ENCODE measurements around the gene TMEM114.

Gene TMEM114

GRCh38 chr16:8589900-8590688 lies at the start of gene TMEM114:
Gene TMEM114, minus strand, starts transcription at chr16:8590511. Its CDS starts 673 bp downstream, at chr16:8589838.
- Mint-ChIP-seq H3K9me3 (no peaks in the 10 kb centered on the region), H3K27ac (no peak within 1 kb of the TSS), H3K4me1 (no peaks in the 10 kb centered on the region), H3K4me3 (no peak within 1 kb of the TSS), H3K36me3 (no peaks in the 10 kb centered on the region)
- DNase-seq (ENCODE audit: low spot score in 2 of 2) (no peak), ATAC-seq (no peak)

DNA sequence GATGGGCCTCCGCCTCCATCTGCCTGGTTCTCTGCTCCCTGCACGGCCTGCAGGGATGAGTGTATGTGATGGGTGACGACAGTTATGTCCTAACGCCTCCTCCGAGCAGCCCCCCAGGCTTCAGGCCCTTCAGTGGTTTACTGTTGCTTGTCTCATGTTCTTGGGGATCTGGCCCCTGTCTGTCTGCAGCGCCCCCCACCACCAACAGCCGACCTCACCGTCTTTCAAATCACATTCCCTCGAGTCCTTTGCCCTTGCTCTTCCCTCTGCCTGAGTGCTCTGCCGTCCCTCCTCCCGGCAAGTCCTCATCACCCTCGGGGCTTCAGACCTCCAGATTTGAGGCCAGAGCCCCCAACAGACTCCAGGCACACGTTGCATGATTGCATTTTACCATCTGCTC lies 49.4 kb upstream of the TMEM114 start:
- no peak for DNase-seq (ENCODE audit: low spot score in 2 of 2)
- ATAC-seq = no peak
- no peak overlapping the region for H3K27ac Mint-ChIP-seq
- peaks cover 8% of the 10 kb centered on the region for H3K4me1 Mint-ChIP-seq
- H3K36me3 Mint-ChIP-seq = peaks cover 92% of the 10 kb centered on the region
- H3K9me3 Mint-ChIP-seq = no peaks in the 10 kb centered on the region
- H3K4me3 Mint-ChIP-seq = no peak overlapping the region

DNA sequence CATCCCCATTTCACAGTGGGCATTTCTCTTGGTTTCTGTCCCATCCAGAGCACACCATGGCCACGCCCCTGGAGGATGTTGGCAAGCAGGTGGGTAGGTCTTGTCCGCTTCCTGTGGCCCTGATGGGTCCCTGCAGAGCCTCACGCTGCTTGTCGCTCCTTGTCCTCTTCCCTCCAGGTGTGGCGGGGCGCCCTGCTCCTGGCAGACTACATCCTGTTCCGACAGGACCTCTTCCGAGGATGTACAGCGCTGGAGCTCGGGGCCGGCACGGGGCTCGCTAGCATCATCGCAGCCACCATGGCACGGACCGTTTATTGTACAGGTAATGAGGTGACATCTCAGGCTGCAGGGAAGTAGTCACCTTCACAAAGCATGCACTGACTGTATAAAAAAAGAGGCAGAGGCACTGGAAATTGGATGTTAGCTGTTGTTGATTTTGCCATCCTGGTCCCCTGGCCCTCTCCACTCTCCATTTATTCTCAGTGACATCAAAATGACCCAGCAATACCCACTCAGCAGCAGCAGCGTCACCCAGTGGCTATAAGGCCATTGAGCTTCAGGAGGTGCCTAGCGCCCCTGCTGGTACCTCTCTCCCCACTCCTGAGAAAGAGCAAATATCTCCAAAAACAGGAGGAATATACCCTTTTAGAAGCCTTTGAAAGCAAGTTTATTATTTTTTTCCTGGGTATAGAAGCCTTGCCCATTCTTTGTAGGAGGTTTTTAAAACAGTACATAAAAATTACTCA lies 44.9 kb upstream of the TMEM114 start:
- DNase-seq (ENCODE audit: low spot score in 2 of 2) = no peak
- Mint-ChIP-seq H3K9me3 (no peaks in the 10 kb centered on the region), H3K27ac (no peak overlapping the region), H3K4me3 (no peak overlapping the region), H3K36me3 (peaks cover 97% of the 10 kb centered on the region), H3K4me1 (peaks cover 11% of the 10 kb centered on the region)
- ATAC-seq = no peak

- Mint-ChIP-seq H3K36me3 (peaks cover 97% of the 10 kb centered on the region), H3K27ac (peak overlapping the region; percentile 85), H3K9me3 (no peaks in the 10 kb centered on the region), H3K4me1 (peaks cover 28% of the 10 kb centered on the region), H3K4me3 (no peak overlapping the region)
- no peak for DNase-seq (ENCODE audit: low spot score in 2 of 2)
- no peak for ATAC-seq
Observed at GRCh38 chr16:8632675-8633182, 42.4 kb upstream of the TMEM114 start.

DNA sequence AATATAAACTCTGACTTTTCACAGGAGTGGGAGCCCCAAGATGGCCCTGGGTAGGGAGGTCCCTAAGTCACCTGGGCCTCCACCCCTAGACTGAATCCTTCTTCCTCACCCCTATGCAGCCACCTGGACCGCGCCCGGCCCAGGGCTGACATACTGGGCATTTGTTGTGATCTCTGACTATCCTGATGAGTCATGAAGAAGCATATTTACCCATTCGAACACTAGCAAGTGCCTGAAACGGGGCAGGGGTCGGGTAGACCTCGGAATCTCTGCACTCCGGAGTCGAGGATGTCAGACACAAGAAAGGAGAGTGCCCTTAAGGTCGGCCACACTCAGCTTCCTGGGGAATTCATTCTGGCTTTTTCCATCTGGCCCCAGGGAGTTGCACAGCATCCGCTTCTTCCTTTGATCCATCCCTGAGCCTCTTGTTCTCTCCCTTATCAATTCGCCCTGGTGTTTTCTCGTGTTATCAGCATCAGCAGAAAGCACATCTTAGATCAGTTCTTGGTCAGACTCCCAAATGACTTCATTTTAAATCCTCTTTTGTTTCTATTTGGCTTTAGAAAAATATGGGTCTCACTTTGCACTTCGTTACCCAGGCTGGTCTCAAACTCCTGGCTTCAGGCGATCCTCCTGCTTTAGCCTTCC lies 41.6 kb upstream of the TMEM114 start:
- H3K27ac Mint-ChIP-seq = peak overlapping the region; percentile 85
- ATAC-seq (no peak), DNase-seq (ENCODE audit: low spot score in 2 of 2) (no peak)
- H3K4me1 Mint-ChIP-seq = peaks cover 31% of the 10 kb centered on the region
- peaks cover 97% of the 10 kb centered on the region for H3K36me3 Mint-ChIP-seq
- no peak overlapping the region for H3K4me3 Mint-ChIP-seq
- H3K9me3 Mint-ChIP-seq = no peaks in the 10 kb centered on the region

- ATAC-seq = no peak
- Mint-ChIP-seq H3K27ac (no peak overlapping the region), H3K4me1 (peaks cover 31% of the 10 kb centered on the region), H3K9me3 (no peaks in the 10 kb centered on the region), H3K36me3 (peaks cover 97% of the 10 kb centered on the region), H3K4me3 (no peak overlapping the region)
- DNase-seq (ENCODE audit: low spot score in 2 of 2) = no peak
Observed at GRCh38 chr16:8631373-8631772, 41.1 kb upstream of the TMEM114 start.

DNA sequence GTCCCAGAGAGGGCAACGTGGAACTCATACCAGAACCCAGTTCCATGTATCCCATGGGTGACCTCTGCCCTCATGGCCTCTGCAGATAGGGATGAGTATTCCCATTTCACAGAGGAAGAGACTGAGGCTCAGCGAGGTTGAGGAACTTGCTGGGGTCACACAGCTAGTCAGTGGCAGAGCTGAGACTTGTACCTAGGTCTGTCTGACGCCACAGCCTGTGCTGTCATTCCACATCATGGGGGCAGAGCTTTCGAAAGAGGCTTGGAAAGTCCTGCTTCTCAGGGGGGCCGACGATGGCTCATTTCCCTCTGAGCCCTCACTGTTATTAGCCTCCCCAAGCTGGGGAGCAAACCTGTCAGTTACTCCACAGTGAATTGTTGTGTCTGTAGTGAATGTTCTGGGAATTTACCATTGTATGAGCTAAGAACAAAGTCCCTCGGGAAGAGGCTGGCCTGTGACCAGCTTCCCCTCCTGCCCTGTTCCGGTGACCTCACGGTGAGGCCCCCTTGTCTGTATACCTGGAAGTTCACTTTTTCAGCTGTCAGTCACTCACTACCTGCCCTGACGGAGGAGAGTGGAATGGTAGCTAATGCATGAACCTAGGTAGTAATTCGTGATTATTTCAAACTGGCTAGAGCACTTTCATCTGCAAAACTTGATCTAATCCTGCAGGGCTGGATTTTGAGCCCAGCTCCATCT lies 40.1 kb upstream of the TMEM114 start:
- Mint-ChIP-seq H3K27ac (no peak overlapping the region), H3K4me3 (no peak overlapping the region), H3K36me3 (peaks cover 97% of the 10 kb centered on the region)

GRCh38 chr16:8628981-8629725 lies 38.8 kb upstream of the TMEM114 start:
- no peaks in the 10 kb centered on the region for H3K9me3 Mint-ChIP-seq
- DNase-seq (ENCODE audit: low spot score in 2 of 2) (no peak), ATAC-seq (no peak)
- no peak overlapping the region for H3K4me3 Mint-ChIP-seq
- peaks cover 100% of the 10 kb centered on the region for H3K36me3 Mint-ChIP-seq
- peak overlapping the region; percentile 63 for H3K27ac Mint-ChIP-seq
- peaks cover 38% of the 10 kb centered on the region for H3K4me1 Mint-ChIP-seq

More for the DNA sequence above, 40.1 kb upstream of the TMEM114 start:
- ATAC-seq (no peak), DNase-seq (ENCODE audit: low spot score in 2 of 2) (no peak)
- peaks cover 28% of the 10 kb centered on the region for H3K4me1 Mint-ChIP-seq
- H3K9me3 Mint-ChIP-seq = no peaks in the 10 kb centered on the region

DNA sequence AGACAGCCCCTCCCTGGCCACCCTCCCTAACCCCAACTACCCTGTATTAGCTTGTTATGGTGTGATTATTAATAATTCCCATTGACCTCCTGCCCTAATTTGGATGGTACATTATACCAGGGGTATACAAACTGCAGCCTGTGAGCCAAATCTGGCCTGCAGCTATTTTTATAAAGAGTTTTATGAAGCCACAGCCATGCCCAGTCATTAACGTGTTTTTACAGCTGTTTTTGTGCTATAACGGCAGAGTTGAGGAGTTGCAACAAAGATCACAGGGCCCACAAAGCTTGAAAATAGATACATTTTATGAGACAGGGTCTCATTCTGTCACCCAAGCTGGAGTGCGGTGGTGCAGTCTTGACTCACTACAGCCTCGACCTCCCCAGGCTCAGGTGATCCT lies 37.1 kb upstream of the TMEM114 start:
- DNase-seq (ENCODE audit: low spot score in 2 of 2) (no peak), ATAC-seq (no peak)
- H3K9me3 Mint-ChIP-seq = no peaks in the 10 kb centered on the region
- H3K36me3 Mint-ChIP-seq = peaks cover 90% of the 10 kb centered on the region
- H3K27ac Mint-ChIP-seq = no peak overlapping the region
- no peak overlapping the region for H3K4me3 Mint-ChIP-seq
- H3K4me1 Mint-ChIP-seq = peaks cover 41% of the 10 kb centered on the region

DNA sequence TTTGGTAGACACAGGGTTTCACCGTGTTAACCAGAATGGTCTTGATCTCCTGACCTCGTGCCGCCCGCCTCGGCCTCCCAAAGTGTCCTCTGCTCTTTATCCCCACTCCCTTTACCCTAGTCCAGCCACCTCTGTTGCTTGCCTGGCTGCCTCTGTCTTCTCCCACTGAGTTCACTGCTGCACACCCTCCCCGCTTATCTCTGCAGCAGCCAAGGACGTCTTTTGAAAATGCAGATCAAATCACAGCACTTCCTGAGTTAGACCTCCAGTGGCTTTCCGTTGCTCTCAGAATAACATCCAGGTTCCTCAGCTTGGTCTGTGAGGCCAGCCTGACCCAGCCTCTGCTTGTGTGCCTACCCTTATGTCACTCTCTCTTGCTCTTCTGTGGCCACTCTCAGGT lies 36.6 kb upstream of the TMEM114 start:
- Mint-ChIP-seq H3K36me3 (peaks cover 84% of the 10 kb centered on the region), H3K27ac (no peak overlapping the region), H3K4me3 (no peak overlapping the region), H3K9me3 (no peaks in the 10 kb centered on the region), H3K4me1 (peaks cover 46% of the 10 kb centered on the region)
- DNase-seq (ENCODE audit: low spot score in 2 of 2) (no peak), ATAC-seq (no peak)

DNA sequence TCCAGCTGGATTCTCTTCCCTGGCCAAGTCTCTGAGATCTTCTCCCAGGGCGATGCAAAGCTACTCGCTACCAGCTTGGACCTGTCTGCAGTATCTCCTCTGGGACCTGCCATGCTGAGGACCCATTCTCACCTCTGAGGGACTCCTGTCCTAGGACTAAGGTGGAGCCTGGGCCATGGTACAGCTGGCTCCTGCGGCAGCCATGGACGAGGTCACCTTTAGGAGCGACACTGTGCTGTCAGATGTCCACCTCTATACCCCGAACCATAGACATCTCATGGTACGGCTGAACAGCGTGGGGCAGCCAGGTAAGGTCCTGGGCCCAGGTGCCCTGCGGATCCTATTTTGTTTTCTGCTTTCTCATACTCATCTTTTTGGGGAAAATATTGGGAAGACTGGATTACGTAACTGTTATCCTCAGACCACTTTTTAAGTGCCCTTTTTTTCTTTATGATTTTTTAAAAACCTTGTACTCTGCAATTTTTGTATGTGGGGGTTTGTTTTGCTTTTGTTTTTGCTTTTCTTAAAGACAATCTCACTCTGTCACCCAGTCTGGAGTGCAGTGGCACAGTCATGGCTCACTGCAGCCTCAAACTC lies 35.3 kb upstream of the TMEM114 start:
- DNase-seq (ENCODE audit: low spot score in 2 of 2) (no peak), ATAC-seq (no peak)
- Mint-ChIP-seq H3K4me1 (peaks cover 48% of the 10 kb centered on the region), H3K27ac (no peak overlapping the region), H3K36me3 (peaks cover 76% of the 10 kb centered on the region), H3K9me3 (no peaks in the 10 kb centered on the region), H3K4me3 (no peak overlapping the region)

GRCh38 chr16:8623634-8624033 lies 33.3 kb upstream of the TMEM114 start:
- H3K27ac Mint-ChIP-seq = no peak overlapping the region
- ATAC-seq (no peak), DNase-seq (ENCODE audit: low spot score in 2 of 2) (no peak)
- H3K4me1 Mint-ChIP-seq = peaks cover 39% of the 10 kb centered on the region
- peaks cover 57% of the 10 kb centered on the region for H3K36me3 Mint-ChIP-seq
- no peak overlapping the region for H3K4me3 Mint-ChIP-seq
- H3K9me3 Mint-ChIP-seq = no peaks in the 10 kb centered on the region

DNA sequence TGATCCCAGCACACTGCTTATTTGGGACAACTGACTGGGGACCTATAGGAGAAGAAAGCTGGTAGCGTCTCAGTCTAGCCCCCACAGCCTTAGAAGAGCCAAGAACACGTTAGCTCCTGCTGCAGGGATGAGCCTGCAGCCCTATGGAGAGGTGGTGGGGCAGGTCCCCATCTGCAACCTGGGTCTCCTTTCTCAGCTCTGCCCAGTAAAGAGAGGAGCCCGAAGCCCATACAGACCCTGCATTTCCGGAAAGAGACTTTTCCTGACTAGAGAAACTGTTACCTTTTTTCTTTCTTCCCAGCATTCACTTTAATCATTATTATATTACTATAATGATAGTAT lies 32.0 kb upstream of the TMEM114 start:
- Mint-ChIP-seq H3K9me3 (no peaks in the 10 kb centered on the region), H3K4me3 (peak overlapping the region; percentile 91), H3K4me1 (peaks cover 31% of the 10 kb centered on the region), H3K27ac (peak overlapping the region; percentile 94), H3K36me3 (peaks cover 43% of the 10 kb centered on the region)
- no peak for ATAC-seq
- no peak for DNase-seq (ENCODE audit: low spot score in 2 of 2)

- peak; percentile 93 for ATAC-seq
- Mint-ChIP-seq H3K9me3 (no peaks in the 10 kb centered on the region), H3K4me1 (peaks cover 26% of the 10 kb centered on the region), H3K27ac (peak within 1 kb of the TSS; percentile 94), H3K4me3 (peak within 1 kb of the TSS; percentile 91), H3K36me3 (peaks cover 38% of the 10 kb centered on the region)
- DNase-seq (ENCODE audit: low spot score in 2 of 2) = peak; percentile 95 to 97
Observed at GRCh38 chr16:8621572-8622314, 31.4 kb upstream of the TMEM114 start, which contains the start of gene METTL22. Gene METTL22, plus strand, starts transcription at chr16:8621698. Its CDS starts 3,968 bp downstream, at chr16:8625666.

All from stimulated activated effector memory CD8-positive, alpha-beta T cell treated with anti-CD3 and anti-CD28 coated beads, Interleukin-12 subunit alpha, Interleukin-12 subunit beta, amount 100 ng/mL, for 72 hours (primary cell).